GM23248 (cell line): ENCODE measurements around the gene TGM6. TPM values are rescaled to one million over a fixed set of nuclear protein-coding genes. Genes with fewer than 3 reads are reported as not detected.

Experiments used
- DNase-seq: peaks from one replicate; pipeline ENCODE4 v3.0.0-alpha.2; 2015
- H2AFZ ChIP-seq: fragments of 200-600 bp; sonication (generic); 2 replicates; pipeline ENCODE4 v1.6.1; 2016; ENCODE audit warnings: antibody characterized with exemption
- H3F3A ChIP-seq: fragments of 200-600 bp; sonication (generic); 2 replicates; pipeline ENCODE4 v1.6.1; 2016; ENCODE audit warnings: mild to moderate bottlenecking, antibody characterized with exemption, mixed run types; ENCODE audit not compliant: insufficient read depth
- H3K27ac ChIP-seq: fragments of 200-600 bp; sonication (generic); 2 replicates; pipeline ENCODE4 v1.5.1; 2016; ENCODE audit warnings: mild to moderate bottlenecking
- H3K27me3 ChIP-seq: fragments of 200-600 bp; sonication (generic); replicated peaks from 2 replicates; pipeline ENCODE4 v1.6.1; 2016; ENCODE audit warnings: mild to moderate bottlenecking; ENCODE audit not compliant: insufficient read depth
- H3K36me3 ChIP-seq: fragments of 200-600 bp; sonication (generic); 2 replicates; pipeline ENCODE4 v1.6.1; 2016; ENCODE audit warnings: low read depth, mild to moderate bottlenecking
- H3K4me1 ChIP-seq: fragments of 200-600 bp; sonication (generic); 2 replicates; pipeline ENCODE4 v1.6.1; 2016; ENCODE audit warnings: mild to moderate bottlenecking; ENCODE audit not compliant: insufficient read depth
- H3K4me2 ChIP-seq: fragments of 200-600 bp; sonication (generic); one replicate; pipeline ENCODE4 v1.6.1; 2016; ENCODE audit warnings: mild to moderate bottlenecking; ENCODE audit not compliant: unreplicated experiment
- H3K4me3 ChIP-seq: fragments of 200-600 bp; sonication (generic); 2 replicates; pipeline ENCODE4 v1.5.1; 2016; ENCODE audit warnings: mild to moderate bottlenecking
- H3K79me2 ChIP-seq: fragments of 200-600 bp; sonication (generic); 2 replicates; pipeline ENCODE4 v1.6.1; 2016; ENCODE audit warnings: mild to moderate bottlenecking; ENCODE audit not compliant: insufficient read depth
- H3K9ac ChIP-seq: fragments of 200-600 bp; sonication (generic); 2 replicates; pipeline ENCODE4 v1.6.1; 2016; ENCODE audit warnings: mild to moderate bottlenecking
- H3K9me2 ChIP-seq: fragments of 200-600 bp; sonication (generic); 2 replicates; pipeline ENCODE4 v1.6.1; 2016; ENCODE audit warnings: mixed run types, mild to moderate bottlenecking, moderate library complexity; ENCODE audit not compliant: insufficient read depth
- H3K9me3 ChIP-seq: fragments of 200-600 bp; sonication (generic); one replicate; pipeline ENCODE4 v1.6.1; 2017; ENCODE audit warnings: low read depth
- H4K20me1 ChIP-seq: fragments of 200-600 bp; sonication (generic); 2 replicates; pipeline ENCODE4 v1.6.0; 2016; ENCODE audit not compliant: insufficient read depth
- EZH2 ChIP-seq: fragments of 200-600 bp; sonication (generic); IDR thresholded peaks from 2 replicates; pipeline ENCODE4 v1.6.1; 2018; ENCODE audit warnings: antibody characterized with exemption, mild to moderate bottlenecking; ENCODE audit not compliant: insufficient read depth, poor library complexity, severe bottlenecking
- EZH2phosphoT487 ChIP-seq: fragments of 200-600 bp; sonication (generic); IDR thresholded peaks from 2 replicates; pipeline ENCODE4 v1.6.1; 2018; ENCODE audit warnings: antibody characterized with exemption, moderate library complexity, mild to moderate bottlenecking, low read depth; ENCODE audit not compliant: insufficient read depth
- WGBS, 2 experiments: methylation state at CpG; one replicate each; pipeline ENCODE4 v1.1.6; 2015 to 2017; ENCODE audit warnings: low lambda C conversion rate in 2 of 2, low coverage in 1 of 2; ENCODE audit errors: missing lambda C conversion rate in 2 of 2; 5-methylcytosine and 5-hydroxymethylcytosine counted together
- in situ Hi-C: fragments of 300-500 bp; cut with MboI; formaldehyde crosslinking; loops from 2 replicates; pipeline ENCODE4 v1.15.0; 2020
- polyA plus RNA-seq: library from polyadenylated mRNA; unstranded; fragments of >200 nt; fragmentation: Nextera tagmentation; extraction: Ambion mirVana; gene quantifications from 2 replicates; pipeline ENCODE4 v1.2.1, GENCODE V29; 2016
- total RNA-seq: library from RNA; depleted of rRNA; stranded (reverse); fragments of >200 nt; shearing (Covaris generic); gene quantifications from 2 replicates; pipeline ENCODE4 v1.2.3, GENCODE V29; 2014

The TGM6 gene
- total and polyA plus RNA-seq, 2 experiments from 2014 or later, result not detected

DNA sequence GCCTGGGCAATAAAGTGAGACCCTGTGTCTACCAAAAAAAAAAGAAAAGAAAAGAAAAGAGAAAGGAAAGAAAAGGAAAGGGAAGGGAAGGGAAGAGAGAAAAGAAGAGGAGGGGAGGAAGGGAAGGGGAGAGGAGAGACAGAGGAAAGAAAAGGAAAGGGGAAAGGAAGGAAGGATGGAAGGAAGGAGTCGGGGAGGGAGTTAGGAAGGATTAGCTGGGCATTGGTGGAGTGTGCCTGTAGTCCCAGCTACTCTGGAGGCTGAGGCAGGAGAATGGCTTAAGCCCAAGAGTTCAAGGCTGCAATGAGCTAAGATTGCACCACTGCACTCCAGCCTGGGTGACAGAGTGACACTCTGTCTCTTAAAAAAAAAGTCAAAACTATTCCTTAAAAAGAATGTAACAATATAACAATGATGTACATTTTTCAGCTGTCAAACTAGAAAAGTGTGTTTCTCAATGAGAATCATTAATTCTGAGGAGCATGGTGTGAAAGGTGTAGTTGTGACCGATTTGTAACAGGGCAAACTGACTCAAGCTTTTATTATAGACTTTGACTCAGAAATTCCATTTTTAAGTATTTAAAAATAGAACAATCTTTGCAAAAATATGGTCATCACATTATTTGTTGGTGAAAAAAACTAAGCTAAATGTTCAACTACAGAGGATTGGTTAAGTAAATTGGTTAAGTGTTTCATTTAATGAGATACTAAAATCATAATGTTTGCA is 75.2 kb downstream of the TGM6 start:
- Histone ChIP-seq H3K9me3 (no peaks in the 10 kb centered on the region), H3K4me3 (no peak overlapping the region), H3K4me2 (no peak overlapping the region), H3K27ac (peak overlapping the region; percentile 22; the same call in 1 of the 2 replicates), H3K9ac (no peak overlapping the region), H3K4me1 (no peaks in the 10 kb centered on the region), H3K79me2 (no peaks in the 10 kb centered on the region), H3F3A (peaks cover 62% of the 10 kb centered on the region), H3K9me2 (no peaks in the 10 kb centered on the region), H2AFZ (no peak overlapping the region), H3K36me3 (peaks cover 19% of the 10 kb centered on the region), H4K20me1 (no peaks in the 10 kb centered on the region), H3K27me3 (no peaks in the 10 kb centered on the region)
- peak; percentile 57 for DNase-seq
- in situ Hi-C loops, result loop anchor here (10.0 kb wide), 1 partner anchor 491 kb away; no protein-coding TSS in a partner anchor
- 66 to 69% methylated on average over 2 of the region's 2 CpGs for WGBS, 2 experiments
- no peak for TF ChIP-seq EZH2
- TF ChIP-seq EZH2phosphoT487, result no peak

DNA sequence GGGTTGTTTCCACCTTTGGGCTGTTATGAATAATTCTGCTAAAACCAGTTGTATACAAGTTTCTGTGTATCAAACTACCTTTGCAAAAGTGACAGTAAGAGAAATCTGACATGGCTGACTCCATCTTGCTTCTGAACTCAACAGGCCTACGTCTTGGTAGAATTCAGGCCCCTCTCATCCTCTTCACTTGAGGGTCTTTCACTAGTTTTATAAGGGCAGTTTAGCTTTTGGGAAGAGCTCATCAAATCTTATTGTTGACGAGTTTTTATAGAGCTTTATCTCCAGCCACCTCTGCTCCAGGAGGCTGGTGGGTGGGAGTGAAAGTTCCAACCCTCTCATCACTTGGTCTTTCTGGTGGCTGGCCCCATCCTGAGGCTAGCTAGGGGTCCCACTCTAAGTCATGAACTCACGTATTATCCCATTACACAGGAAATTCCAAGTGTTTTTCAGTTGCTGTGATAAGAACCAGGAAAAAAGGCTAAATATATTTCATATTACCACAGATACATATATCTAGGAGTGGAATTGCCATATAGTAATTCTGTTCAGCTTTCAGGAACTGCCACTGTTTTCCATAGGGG is 78.3 kb downstream of the TGM6 start:
- H3K36me3 ChIP-seq, result peaks cover 47% of the 10 kb centered on the region

DNA sequence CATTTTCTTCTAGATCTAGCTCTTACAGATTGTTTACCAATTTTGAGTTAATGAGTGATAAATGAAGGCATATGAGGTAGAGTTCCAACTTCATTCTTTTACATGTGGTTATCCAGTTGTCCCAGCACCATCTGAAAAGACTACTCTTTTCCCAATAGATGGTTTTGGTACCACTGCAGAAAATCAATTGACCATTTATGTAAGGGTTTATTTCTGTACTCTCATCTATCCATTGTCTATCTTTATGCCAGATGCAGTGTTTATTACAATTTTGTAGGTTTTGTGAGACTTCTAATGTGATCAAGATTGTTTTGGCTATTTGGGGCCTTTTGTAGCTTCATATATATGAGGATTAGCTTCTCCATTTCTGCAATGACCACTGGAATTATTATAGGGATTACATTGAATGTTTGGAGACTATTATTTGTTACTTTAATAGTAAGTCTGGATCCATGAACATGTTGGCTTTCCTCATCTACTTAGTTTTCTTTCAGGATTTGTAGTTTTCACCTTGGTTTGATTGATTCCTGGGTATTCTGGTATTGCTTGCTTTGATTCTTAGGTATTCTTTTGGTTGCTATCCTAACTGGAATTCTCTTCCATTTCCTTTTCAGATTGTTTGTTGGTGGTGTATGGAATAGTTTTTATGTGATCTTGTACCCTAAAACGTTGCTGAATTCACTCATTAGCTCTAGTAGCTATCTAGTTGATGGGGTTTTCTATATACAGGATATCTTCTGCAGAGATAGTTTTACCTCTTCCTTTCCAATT is 79.5 kb downstream of the TGM6 start:
- Histone ChIP-seq H3K4me3 (no peak overlapping the region), H3K4me1 (no peaks in the 10 kb centered on the region), H3F3A (peaks cover 77% of the 10 kb centered on the region), H2AFZ (no peak overlapping the region), H3K36me3 (peaks cover 59% of the 10 kb centered on the region), H3K27ac (no peak overlapping the region), H4K20me1 (no peaks in the 10 kb centered on the region), H3K9ac (no peak overlapping the region), H3K27me3 (no peaks in the 10 kb centered on the region), H3K9me3 (no peaks in the 10 kb centered on the region), H3K4me2 (no peak overlapping the region), H3K79me2 (peaks cover 30% of the 10 kb centered on the region), H3K9me2 (no peaks in the 10 kb centered on the region)
- in situ Hi-C loops, result loop anchor here (10.0 kb wide), 2 partner anchors 255 to 495 kb away; no protein-coding TSS in a partner anchor
- TF ChIP-seq EZH2phosphoT487, result no peak
- TF ChIP-seq EZH2, result no peak
- WGBS, 2 experiments, result 95 to 100% methylated on average over 1 of the region's 1 CpG
- DNase-seq, result no peak

More for the DNA sequence above, 78.3 kb downstream of the TGM6 start:
- H4K20me1 ChIP-seq, result no peaks in the 10 kb centered on the region
- WGBS, 2 experiments, result 84 to 88% methylated on average over 3 of the region's 3 CpGs
- H3K9me3 ChIP-seq, result no peaks in the 10 kb centered on the region
- in situ Hi-C loops, result loop anchor here (10.0 kb wide), 1 partner anchor 494 kb away; no protein-coding TSS in a partner anchor
- no peak for DNase-seq
- H3K4me1 ChIP-seq, result no peaks in the 10 kb centered on the region
- peaks cover 18% of the 10 kb centered on the region for H3K79me2 ChIP-seq
- no peak overlapping the region for H3K27ac ChIP-seq
- H2AFZ ChIP-seq, result no peak overlapping the region
- peaks cover 66% of the 10 kb centered on the region for H3F3A ChIP-seq
- no peak overlapping the region for H3K9ac ChIP-seq
- no peak overlapping the region for H3K4me3 ChIP-seq
- H3K27me3 ChIP-seq, result no peaks in the 10 kb centered on the region
- TF ChIP-seq EZH2phosphoT487, result no peak
- no peak for TF ChIP-seq EZH2
- H3K4me2 ChIP-seq, result no peak overlapping the region
- no peaks in the 10 kb centered on the region for H3K9me2 ChIP-seq

DNA sequence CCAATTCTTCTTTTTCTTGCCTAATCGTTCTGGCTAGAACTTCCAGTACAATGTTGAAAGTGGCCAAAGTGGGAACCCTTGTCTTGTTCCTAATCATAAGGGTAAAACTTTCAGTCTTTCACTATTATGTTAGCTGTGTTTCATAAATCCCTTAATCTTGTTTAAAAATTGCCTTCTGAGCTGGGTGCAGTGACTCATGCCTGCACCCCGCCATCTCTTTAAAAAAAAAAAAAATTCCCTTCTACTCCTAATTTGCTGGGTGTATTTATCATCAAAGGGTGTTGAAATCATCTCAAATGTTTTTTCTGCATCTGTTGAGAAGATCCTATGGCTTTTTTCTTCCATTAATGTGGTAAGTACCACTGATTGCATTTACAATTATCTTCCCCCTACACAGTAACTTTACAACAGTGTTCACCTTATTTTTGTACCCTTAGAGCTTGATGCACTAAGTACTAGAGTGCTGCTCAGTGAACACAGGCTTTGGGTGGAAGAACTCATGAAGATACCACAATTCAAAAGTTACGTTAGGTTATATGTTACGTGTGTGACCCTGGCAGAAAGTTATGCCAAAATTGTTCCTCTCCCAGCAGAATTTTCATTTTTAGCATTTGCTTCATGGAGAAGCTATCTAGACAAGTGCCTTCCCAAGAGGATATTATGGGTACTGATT is 80.2 kb downstream of the TGM6 start:
- WGBS, 2 experiments, result 94 to 95% methylated on average over 4 of the region's 4 CpGs
- peak; percentile 7 for DNase-seq
- in situ Hi-C loops, result loop anchor here (10.0 kb wide), 1 partner anchor 256 kb away; no protein-coding TSS in a partner anchor
- H3K36me3 ChIP-seq, result peaks cover 66% of the 10 kb centered on the region
- H3K9ac ChIP-seq, result no peak overlapping the region
- no peak for TF ChIP-seq EZH2
- TF ChIP-seq EZH2phosphoT487, result no peak
- H3K4me2 ChIP-seq, result no peak overlapping the region
- no peaks in the 10 kb centered on the region for H4K20me1 ChIP-seq
- H3F3A ChIP-seq, result peaks cover 81% of the 10 kb centered on the region
- no peak overlapping the region for H3K27ac ChIP-seq
- H3K9me2 ChIP-seq, result no peaks in the 10 kb centered on the region
- peaks cover 37% of the 10 kb centered on the region for H3K79me2 ChIP-seq
- H3K27me3 ChIP-seq, result no peaks in the 10 kb centered on the region
- no peak overlapping the region for H3K4me3 ChIP-seq
- H3K9me3 ChIP-seq, result no peaks in the 10 kb centered on the region
- no peak overlapping the region for H2AFZ ChIP-seq
- no peaks in the 10 kb centered on the region for H3K4me1 ChIP-seq
